HG03565 (cell line): Measurements from ENCODE around the gene TMEM235.
"Not testable (repeated sequence)": the region's sequence is repeated elsewhere in the genome, so short reads cannot be mapped to it uniquely, and the experiment has no call there.

Source experiments
- ATAC-seq: cut with Tn5 transposase; IDR thresholded peaks from one replicate; pipeline ENCODE4 v1.9.1; 2021; ENCODE audit warnings: mild to moderate bottlenecking, moderate library complexity; ENCODE audit not compliant: unreplicated experiment

TMEM235 gene

DNA sequence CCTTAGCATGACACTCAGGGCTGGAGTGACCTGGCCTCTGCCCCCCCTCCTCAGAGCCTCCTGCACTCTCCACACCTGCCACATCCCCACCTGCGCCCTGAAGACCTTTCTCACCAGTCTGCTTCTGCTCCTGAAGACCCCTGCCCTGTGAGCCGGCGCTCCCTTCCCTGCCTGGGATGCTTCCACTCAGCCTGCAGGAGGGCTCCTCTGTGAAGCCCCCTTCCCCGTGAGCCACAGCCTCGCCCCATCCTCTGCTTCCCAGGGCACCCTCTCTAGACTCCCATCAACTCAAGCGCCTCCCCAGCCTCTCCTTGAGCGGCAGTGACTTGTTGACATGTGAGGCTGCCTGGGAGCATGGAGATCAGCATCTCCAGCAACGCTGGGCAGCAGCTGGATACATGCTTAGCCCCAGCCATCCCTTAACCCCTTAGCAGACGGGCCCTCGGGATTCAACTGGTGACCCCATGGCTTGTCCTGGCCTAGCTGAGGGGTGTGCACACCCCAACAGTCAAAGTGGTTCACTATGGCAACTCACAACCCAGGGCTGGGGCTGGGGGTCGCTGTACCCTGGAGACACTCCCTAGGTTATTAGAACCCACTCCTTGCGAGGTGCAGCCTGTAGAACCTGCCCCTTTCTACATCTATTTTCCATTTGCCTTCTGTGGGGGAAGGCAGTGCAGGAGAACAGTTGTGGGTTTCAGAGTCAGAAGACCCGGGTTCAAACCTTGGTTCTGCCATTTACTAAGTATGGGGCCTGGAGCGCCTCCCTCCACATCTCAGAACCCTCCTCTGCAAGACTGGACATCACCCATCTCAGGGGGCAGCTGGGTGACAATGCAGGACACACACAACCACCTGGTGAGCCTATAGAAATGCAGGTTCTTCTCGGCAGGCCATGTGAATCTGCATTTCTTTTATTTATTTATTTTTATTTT is 21.5 kb downstream of the TMEM235 start:
- ATAC-seq, result no peak

DNA sequence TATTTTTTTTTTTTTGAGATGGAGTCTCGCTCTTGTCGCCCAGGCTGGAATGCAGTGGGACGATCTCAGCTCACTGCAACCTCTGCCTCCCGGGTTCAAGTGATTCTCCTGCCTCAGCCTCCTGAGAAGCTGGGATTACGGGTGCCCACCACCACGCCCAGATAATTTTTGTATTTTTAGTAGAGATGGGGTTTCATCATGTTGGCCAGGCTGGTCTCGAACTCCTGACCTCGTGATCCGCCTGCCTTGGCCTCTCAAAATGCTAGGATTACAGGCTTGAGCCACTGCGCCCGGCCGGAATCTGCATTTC is 22.2 kb downstream of the TMEM235 start:
- not testable (repeated sequence) for ATAC-seq

DNA sequence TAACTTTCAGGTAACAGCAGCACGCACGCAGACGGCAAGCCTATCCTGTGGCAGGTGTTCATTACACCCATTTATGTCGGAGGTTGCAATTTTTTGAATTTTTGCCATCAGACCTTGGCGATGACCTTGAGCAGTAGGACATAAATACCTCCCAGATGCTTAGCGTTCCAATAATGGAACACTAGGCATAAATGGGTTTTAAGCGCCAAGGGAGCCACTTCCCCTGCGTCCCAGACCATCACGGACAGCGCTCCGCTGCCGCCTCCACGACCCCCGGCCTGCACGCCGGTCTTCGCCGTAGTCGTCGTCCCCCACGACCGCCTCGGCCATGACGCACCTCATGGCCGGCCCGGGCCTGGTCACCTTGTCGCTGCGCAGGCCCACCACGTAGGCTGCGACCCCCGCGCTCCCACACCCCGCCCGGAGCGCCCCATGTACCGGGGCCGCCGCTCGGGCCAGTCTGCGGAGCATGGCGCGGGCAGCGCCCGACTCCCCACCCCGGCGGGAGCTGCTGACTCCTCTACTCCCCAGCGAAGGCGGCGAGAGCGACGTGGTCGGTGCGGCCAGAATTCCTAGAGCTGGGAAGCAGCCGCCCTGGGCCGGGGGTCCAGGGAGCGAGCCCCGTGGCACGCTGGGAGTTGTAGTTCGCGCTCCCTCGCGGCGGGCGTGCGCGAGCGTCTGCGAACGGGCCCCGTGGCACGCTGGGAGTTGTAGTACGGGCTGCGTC is 22.7 kb downstream of the TMEM235 start:
- peak; percentile 26 for ATAC-seq

GRCh38 chr17:78255029-78255656 is 23.7 kb downstream of the TMEM235 start:
- ATAC-seq, result no peak

DNA sequence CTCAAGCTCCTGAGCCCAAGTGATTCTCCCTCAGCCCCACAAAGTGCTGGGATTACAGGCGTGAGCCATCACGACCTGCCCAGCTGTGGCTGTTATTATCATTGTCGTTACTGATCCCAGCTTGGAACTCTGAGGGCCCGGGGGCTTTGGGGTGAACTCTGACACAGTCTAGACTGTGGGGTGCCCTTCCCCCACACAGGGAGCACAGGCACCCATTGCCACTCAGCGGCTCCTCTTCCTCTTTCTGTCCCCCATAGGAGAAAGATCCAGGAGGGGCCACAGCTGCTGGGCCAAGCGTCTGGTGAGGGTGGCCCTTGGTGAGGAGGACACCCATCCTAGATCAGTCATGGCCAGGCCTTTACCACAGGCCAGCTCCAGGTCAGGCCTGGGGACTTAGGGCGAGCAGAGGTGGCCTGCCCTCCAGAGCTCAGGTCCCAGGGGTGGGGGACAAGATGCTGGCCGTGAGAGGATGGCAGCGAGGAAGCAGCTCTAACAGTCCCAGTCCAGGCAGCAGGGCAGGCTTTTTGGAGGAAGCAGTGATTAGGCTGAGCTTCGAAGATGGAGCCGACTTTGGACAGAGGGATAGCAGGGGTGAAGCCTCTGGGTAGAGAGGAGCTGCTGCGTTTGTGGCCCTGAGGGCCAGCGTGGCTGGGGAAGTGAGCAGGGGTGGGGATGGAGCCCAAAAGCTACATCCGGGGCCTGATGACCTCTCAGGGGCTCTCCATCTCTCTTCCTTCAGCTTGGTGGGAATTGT is 24.7 kb downstream of the TMEM235 start:
- no peak for ATAC-seq

DNA sequence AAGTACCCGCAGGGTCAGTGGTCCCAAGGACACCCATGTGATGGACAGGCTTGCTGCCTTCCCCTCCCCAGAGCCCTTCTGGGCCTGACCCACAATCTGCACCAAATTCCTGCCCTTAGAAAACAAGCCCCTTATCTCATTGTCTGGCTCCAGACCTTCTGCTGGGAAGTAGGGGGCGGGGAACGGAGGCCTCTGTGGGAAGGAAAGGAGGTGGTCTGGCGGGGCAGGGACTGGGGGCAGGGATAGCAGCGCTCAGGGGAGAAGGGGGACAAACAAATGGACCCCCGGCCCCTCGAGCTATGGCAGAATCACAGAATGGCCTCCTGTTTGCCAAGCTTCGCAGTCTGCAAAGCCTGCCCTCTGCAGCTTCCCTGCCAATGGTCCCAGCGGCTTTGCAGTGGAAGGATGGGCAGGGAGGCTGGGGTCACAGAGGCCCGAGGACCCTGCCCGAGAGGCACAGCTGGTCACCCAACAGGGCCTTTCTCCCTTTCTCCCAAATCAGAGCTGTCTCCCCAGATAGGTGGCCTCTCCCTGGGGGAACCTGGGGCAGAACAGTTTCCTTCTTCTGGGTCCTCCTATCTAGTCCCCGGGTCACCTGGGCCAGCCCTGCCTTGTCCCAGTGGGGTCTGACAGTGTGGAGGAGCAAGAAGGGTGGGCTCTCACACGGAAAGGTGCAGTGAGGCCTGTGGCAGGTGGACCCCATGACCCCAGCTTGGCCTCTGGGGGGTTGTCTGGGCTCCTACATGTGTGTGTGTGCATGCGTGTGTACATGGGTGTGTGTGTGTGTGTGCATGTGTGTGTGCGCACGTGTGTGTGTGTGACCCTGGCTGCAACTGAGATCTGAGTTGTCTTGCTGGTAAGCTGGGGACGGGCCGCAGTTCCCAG is 25.5 kb downstream of the TMEM235 start:
- ATAC-seq, result no peak

- no peak for ATAC-seq
These were observed 26.4 kb downstream of the TMEM235 start for GRCh38 chr17:78257810-78258322.

DNA sequence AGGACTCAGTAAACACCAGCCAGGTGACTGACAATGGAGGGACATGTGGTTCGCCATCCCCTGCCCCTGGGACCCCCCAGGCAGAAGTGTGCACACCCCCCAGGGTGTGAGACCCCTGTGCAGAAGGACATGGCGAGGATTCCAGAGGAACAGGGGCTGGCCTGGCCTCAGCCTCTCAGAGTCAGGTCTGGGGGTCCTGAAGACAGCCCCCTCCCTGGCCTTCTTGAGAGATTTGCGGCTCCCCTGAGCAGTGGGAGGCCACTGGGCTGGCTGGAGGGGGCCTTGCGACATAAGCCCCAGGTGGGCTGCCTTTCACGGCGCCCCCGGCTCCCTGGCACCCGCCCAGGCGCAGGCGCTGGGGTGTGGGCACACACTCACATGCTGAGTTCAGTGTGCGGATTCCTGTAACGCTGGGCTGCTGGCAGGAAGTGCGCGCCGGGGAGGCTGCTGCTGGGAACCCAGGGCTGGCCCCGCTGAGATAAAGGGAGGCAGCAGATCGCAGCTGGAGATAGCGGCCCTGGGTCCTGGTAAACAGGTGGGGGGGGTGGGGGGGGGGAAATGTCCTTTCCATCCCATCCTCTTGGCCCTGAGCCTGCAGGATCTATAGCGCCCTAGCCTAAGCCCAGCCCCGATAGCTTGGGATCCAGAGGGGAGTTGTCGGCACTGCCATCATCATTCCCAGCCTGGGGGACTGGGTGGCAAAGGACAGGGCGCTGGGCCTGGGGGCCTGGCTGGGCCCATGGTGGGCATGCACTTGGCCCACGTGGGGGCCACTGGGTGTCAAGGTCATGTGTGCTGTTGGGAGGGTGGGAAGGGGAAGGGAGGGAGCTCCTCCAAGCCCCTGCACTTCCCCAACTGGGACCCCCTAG is 27.1 kb downstream of the TMEM235 start:
- no peak for ATAC-seq

GRCh38 chr17:78259192-78259554 is 27.7 kb downstream of the TMEM235 start:
- ATAC-seq, result no peak

GRCh38 chr17:78263063-78263735 is 31.8 kb downstream of the TMEM235 start:
- no peak for ATAC-seq

DNA sequence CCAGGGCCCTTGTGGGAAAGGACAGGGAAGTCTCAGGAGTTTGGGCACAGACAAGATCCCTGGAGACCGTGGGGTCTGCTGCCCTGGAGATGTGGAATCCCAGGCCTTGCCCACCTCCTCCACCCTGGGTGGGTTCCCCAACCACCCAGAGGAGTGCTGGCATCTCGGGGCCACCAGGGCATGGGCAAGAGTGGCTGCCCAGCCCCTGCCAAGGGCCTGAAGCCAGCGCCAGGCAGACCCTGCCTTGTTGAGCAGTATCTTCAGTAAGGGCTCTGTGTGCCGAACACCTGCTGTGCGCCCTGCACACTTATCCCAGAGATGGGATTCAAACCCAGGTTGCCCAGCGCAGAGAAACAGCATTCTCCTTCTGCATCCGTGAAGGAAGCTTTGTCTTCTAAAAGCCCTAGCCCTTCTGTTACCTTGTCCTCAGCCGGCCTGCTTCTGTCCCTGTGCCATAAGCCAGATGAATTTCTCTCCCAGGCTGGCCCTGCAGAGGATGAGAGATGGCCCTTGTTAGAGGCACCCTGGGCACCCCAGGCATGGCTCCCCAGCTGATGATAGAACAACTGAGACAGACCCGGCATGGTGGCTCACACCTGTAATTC is 32.4 kb downstream of the TMEM235 start:
- ATAC-seq, result no peak

DNA sequence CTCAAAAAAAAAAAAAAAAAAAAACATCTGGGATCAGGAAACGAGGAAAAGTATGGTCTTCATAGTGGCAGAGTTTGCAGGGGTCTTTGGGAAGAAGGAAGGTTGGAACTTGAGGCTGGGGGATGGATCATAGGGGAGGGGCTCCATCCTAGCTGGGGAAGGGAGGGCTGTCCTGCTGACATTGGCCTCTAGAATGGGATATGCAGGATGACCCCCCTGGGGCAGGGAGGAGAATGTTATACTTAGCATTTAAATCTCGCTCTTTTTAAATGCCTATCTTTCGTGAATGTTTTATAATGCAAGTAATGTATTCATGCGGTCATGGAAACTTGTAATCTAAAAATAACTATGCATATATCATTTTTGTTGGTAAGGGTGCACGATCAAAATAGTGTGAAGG is 33.2 kb downstream of the TMEM235 start:
- ATAC-seq, result no peak

GRCh38 chr17:78265121-78265520 is 33.7 kb downstream of the TMEM235 start:
- ATAC-seq, result no peak

DNA sequence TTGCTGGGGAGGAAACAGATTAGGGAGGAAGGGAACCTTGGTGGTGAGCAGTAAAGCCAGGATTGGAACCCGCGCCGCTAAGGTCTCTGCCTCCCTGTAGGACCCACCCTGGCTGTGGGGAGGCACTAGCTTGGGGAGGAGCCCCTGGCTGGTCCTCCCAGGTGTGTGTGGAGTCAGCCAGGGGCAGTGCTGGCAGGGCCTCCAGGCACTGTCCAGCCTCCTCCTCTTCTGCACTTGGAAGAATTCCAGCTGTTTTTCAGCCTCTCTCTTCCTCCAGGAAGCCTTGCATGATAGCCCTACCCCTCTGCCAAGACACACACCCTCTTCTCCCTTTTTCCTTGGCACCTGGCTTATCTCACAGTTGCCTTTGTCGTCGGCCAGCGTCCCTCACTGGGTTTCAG is 34.8 kb downstream of the TMEM235 start:
- ATAC-seq, result no peak

- ATAC-seq, result no peak
These were observed 35.3 kb downstream of the TMEM235 start for GRCh38 chr17:78266771-78267170.

GRCh38 chr17:78267253-78268073 is 36.0 kb downstream of the TMEM235 start:
- no peak for ATAC-seq

GRCh38 chr17:78268191-78268874 is 36.9 kb downstream of the TMEM235 start:
- ATAC-seq, result no peak
